Adrenal gland (tissue), 5 donors: ENCODE measurements around the gene NDUFV2.

Experiments
- POLR2A ChIP-seq, 2 donors: fragments of 450-650 bp; IDR thresholded peaks; one replicate each; pipeline ENCODE4 v1.6.1; 2017; ENCODE audit warnings: antibody characterized with exemption in 2 of 2, mild to moderate bottlenecking in 2 of 2, moderate library complexity in 1 of 2
- TF ChIP-seq, protein P1 (sequence below), 6 experiments: fragments of 450-650 bp in 4 of 6; fragments of 200-600 bp in 2 of 6; sonication (generic) in 1 of 6; IDR thresholded peaks; 1 replicate in 5 of 6; 2 replicates in 1 of 6; pipeline versions ENCODE4 v1.5.1 to v1.8.0; 2016 to 2021; ENCODE audit warnings: antibody characterized with exemption in 6 of 6, mild to moderate bottlenecking in 2 of 6, moderate library complexity in 1 of 6
- donor health status: DM: no; HTN: no; CAD: no.

DNA sequence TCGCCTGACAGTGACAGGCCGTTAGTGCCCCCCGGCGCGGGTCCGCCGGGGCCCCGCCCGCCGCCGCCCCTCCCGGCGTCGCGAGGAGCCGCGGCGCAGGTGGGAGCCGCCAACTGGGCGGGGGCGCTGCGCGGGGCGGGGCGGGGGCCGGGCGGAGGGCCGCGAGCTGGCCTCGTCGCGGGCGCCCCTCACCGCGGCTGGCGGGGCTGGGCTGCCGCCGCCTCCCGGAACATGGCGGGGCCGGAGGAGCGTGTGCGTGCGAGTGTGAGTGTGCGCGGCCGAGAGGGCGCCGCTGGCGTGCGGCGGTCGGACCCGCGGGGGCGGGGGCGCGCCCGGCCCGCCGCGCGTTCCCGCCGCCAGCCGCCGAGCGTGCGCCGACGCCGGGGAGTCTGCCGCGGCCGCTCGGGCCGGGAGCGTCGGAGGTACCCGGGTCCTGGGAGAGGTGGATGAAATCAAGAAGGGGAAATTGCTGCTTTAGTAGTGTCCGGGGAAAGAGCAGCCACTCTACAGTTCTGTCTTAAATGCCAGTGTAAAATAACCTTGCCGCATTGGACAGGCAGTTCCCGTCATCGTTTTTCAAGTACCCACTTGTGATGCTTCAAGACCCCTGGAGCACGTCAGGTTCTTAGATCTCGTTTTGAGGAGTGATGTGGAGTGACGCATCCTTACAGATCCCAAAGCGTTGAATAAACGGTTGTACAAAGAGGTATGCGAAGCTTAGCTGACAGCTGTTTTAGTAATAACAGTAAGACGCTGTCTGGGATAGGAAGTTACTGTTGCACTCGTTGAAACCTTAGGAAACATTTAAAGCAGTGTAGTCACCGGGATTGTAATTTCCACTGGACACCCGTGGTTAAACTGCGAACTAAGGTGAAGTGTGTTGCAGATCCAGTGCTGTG lies 34.9 kb downstream of the NDUFV2 start:
- TF ChIP-seq, protein P1, sequence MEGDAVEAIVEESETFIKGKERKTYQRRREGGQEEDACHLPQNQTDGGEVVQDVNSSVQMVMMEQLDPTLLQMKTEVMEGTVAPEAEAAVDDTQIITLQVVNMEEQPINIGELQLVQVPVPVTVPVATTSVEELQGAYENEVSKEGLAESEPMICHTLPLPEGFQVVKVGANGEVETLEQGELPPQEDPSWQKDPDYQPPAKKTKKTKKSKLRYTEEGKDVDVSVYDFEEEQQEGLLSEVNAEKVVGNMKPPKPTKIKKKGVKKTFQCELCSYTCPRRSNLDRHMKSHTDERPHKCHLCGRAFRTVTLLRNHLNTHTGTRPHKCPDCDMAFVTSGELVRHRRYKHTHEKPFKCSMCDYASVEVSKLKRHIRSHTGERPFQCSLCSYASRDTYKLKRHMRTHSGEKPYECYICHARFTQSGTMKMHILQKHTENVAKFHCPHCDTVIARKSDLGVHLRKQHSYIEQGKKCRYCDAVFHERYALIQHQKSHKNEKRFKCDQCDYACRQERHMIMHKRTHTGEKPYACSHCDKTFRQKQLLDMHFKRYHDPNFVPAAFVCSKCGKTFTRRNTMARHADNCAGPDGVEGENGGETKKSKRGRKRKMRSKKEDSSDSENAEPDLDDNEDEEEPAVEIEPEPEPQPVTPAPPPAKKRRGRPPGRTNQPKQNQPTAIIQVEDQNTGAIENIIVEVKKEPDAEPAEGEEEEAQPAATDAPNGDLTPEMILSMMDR (IDR thresholded peaks at IDR 0.05): no peak
- TF ChIP-seq POLR2A (IDR thresholded peaks at IDR 0.05): peak; percentile 35 to 67
